ENCODE data around the gene OR9Q1.

DNA sequence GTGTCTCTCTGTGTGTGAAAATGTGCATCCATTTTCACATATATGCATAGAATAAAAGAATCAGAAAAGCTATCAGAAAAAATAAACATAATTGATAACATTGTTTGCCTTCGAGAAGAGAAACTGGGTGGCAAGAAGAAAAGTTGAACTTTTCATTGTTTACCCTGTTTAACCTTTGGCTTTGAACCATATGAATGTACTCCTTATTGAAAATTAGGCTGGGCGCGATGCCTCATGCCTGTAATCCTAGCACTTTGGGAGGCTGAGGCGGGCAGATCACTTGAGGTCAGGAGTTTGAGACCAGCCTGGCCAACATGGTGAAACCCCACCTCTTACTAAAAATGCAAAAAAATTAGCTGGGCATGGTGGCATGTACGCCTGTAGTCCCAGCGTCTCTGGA lies 11.9 kb upstream of the OR9Q1 start:
- TF ChIP-seq, protein P1, sequence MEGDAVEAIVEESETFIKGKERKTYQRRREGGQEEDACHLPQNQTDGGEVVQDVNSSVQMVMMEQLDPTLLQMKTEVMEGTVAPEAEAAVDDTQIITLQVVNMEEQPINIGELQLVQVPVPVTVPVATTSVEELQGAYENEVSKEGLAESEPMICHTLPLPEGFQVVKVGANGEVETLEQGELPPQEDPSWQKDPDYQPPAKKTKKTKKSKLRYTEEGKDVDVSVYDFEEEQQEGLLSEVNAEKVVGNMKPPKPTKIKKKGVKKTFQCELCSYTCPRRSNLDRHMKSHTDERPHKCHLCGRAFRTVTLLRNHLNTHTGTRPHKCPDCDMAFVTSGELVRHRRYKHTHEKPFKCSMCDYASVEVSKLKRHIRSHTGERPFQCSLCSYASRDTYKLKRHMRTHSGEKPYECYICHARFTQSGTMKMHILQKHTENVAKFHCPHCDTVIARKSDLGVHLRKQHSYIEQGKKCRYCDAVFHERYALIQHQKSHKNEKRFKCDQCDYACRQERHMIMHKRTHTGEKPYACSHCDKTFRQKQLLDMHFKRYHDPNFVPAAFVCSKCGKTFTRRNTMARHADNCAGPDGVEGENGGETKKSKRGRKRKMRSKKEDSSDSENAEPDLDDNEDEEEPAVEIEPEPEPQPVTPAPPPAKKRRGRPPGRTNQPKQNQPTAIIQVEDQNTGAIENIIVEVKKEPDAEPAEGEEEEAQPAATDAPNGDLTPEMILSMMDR (IDR thresholded peaks at IDR 0.05), result no peak
- TF ChIP-seq POLR2A (IDR thresholded peaks at IDR 0.05) (no peak), POLR2AphosphoS5 (IDR thresholded peaks at IDR 0.05) (no peak)
